Amniotic epithelial cell (primary cell): ENCODE data around the gene GPR107.

Experiments used
- DNase-seq: peaks from one replicate; pipeline ENCODE4 v3.0.0-alpha.2; 2010; ENCODE audit warnings: low read depth

GPR107 gene

GRCh38 chr9:130110596-130111021 is 56.9 kb downstream of the GPR107 start:
- DNase-seq: peak; percentile 56

GRCh38 chr9:130111786-130112537 is 58.3 kb downstream of the GPR107 start:
- DNase-seq: no peak

- DNase-seq: peak; percentile 49
These were observed 58.9 kb downstream of the GPR107 start for GRCh38 chr9:130112538-130113151.

GRCh38 chr9:130114741-130115140 is 61.0 kb downstream of the GPR107 start:
- peak; percentile 66 for DNase-seq

- DNase-seq: no peak
These were observed 62.6 kb downstream of the GPR107 start for GRCh38 chr9:130116346-130116745.

GRCh38 chr9:130117376-130117775 is 63.7 kb downstream of the GPR107 start:
- peak; percentile 51 for DNase-seq

- DNase-seq: peak; percentile 82
These were observed 64.3 kb downstream of the GPR107 start for GRCh38 chr9:130117816-130118632.

GRCh38 chr9:130118841-130119518 is 65.3 kb downstream of the GPR107 start:
- peak; percentile 43 for DNase-seq

- DNase-seq: no peak
These were observed 66.0 kb downstream of the GPR107 start for GRCh38 chr9:130119519-130120298.

GRCh38 chr9:130120299-130120587 is 66.5 kb downstream of the GPR107 start:
- no peak for DNase-seq

GRCh38 chr9:130120832-130121231 is 67.1 kb downstream of the GPR107 start:
- no peak for DNase-seq

- DNase-seq: no peak
These were observed 68.8 kb downstream of the GPR107 start for GRCh38 chr9:130122456-130122855.

GRCh38 chr9:130124085-130124860 is 70.6 kb downstream of the GPR107 start:
- DNase-seq: no peak

GRCh38 chr9:130126721-130127433 is 73.2 kb downstream of the GPR107 start:
- no peak for DNase-seq

- no peak for DNase-seq
These were observed 74.5 kb downstream of the GPR107 start for GRCh38 chr9:130128251-130128650.

- DNase-seq: peak; percentile 78
These were observed 75.2 kb downstream of the GPR107 start for GRCh38 chr9:130128733-130129431.

- DNase-seq: no peak
These were observed 75.8 kb downstream of the GPR107 start for GRCh38 chr9:130129432-130130061.

- no peak for DNase-seq
These were observed 79.0 kb downstream of the GPR107 start for GRCh38 chr9:130132746-130133145.

- no peak for DNase-seq
These were observed 83.5 kb downstream of the GPR107 start for GRCh38 chr9:130137081-130137640.
